GM12864 (cell line): Measurements from ENCODE around the gene FRMD4B.

Experiments used
- DNase-seq: peaks from one replicate; pipeline ENCODE4 v3.0.0-alpha.2; 2011; ENCODE audit warnings: low read depth
- H3K4me3 ChIP-seq: 2 replicates; pipeline ENCODE4 v1.5.1; 2011; ENCODE audit warnings: mild to moderate bottlenecking, low read depth, low read length, control low read depth
- TF ChIP-seq, protein P1 (sequence below): IDR thresholded peaks from 2 replicates; pipeline ENCODE4 v1.5.1; 2011; ENCODE audit warnings: low read depth, mild to moderate bottlenecking, moderate library complexity, low read length, control low read depth, inconsistent platforms; ENCODE audit errors: missing control alignments

Gene FRMD4B

GRCh38 chr3:69209413-69209812 is 176.5 kb downstream of the FRMD4B start:
- DNase-seq, result no peak
- H3K4me3 ChIP-seq, result no peak overlapping the region
- TF ChIP-seq, protein P1, sequence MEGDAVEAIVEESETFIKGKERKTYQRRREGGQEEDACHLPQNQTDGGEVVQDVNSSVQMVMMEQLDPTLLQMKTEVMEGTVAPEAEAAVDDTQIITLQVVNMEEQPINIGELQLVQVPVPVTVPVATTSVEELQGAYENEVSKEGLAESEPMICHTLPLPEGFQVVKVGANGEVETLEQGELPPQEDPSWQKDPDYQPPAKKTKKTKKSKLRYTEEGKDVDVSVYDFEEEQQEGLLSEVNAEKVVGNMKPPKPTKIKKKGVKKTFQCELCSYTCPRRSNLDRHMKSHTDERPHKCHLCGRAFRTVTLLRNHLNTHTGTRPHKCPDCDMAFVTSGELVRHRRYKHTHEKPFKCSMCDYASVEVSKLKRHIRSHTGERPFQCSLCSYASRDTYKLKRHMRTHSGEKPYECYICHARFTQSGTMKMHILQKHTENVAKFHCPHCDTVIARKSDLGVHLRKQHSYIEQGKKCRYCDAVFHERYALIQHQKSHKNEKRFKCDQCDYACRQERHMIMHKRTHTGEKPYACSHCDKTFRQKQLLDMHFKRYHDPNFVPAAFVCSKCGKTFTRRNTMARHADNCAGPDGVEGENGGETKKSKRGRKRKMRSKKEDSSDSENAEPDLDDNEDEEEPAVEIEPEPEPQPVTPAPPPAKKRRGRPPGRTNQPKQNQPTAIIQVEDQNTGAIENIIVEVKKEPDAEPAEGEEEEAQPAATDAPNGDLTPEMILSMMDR, result no peak

DNA sequence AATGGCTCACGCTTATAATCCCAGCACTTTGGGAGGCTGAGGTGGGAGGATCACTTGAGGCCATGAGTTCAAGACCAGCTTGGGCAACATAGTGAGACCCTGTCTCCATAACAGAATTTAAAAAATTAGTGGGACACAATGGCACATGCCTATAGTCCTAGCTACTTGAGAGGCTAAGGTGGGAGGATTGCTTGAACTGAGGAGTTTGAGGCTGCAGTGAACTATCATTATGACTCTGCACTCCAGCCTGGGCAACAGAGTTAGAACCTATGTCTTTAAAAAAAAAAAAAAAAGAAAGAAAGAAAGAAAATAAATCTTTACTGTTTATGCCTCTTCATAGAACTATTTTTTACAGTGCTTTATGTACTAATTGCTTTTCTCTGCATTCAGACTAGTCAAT is 178.9 kb downstream of the FRMD4B start:
- H3K4me3 ChIP-seq, result no peak overlapping the region
- TF ChIP-seq, protein P1, result no peak
- DNase-seq, result no peak

DNA sequence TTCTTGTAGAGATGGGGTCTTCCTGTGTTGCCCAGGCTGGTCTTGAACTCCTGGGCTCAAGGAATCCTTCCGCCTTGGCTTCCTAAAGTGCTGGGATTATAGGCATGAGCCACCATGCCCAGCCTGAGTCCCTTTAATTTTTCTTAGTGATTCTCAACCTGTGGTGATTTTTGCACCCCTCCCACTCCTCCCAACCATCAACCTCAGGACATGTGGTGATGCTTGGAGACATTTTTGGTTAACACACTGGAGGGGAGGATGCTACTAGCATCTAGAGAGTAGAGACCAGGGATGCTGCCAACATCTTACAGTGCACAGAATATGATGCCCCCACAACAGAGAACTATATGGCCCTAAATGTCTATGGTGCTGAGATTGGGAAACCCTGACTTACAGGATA is 180.5 kb downstream of the FRMD4B start:
- DNase-seq, result no peak
- H3K4me3 ChIP-seq, result no peak overlapping the region
- TF ChIP-seq, protein P1, result no peak

- TF ChIP-seq, protein P1, result no peak
- DNase-seq, result no peak
- no peak overlapping the region for H3K4me3 ChIP-seq
Measured at GRCh38 chr3:69204315-69204957, 181.5 kb downstream of the FRMD4B start.

DNA sequence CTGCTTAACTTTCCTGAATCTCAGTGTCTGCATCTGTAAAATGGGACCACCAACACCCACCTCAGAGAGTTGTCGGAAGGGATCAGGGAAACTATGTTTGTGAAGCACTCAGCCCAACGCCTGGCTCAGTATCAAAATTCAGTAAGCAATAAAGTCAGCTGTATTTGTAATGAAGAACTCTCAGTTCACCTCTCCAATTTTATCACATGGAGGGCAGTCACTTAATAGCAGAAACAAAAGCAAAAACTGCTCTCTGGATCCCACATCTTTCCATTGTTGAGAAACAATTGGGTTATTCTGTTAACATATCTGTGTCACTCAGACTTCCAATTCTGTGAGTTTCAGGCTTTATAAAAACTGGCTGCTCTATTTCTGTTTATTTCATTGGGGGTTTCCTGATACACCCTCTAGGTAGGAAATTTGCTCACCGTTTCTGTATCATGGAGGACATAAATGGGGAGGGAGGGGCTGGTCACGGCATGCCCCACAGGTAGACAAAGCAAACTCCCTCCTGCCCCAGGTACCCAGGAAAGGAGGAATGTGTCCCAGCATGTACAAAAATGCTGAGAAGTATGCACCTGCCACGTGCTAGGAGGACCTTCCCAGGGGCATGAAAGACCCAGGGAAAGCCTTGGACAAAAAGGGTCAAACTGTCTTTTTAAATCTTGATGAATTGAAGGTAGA is 182.1 kb downstream of the FRMD4B start:
- no peak for DNase-seq
- TF ChIP-seq, protein P1, result no peak
- no peak overlapping the region for H3K4me3 ChIP-seq

DNA sequence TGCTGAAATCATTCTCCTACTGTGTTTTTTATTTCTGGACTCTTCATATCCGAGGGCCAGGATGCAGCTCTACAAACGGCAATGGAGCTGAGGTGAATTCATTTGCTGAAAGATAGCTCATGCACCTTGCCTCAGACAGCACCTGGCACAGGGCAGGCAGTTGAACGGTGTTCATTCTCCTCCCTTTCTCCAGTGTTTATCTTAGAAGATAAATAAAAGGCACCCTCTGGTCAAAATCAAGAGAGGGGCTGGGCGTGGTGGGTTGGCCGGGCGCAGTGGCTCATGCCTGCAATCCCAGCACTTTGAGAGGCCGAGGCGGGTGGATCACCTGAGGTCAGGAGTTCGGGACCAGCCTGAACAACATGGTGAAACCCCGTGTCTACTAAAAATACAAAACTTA is 184.2 kb downstream of the FRMD4B start:
- TF ChIP-seq, protein P1, result no peak
- no peak for DNase-seq
- H3K4me3 ChIP-seq, result no peak overlapping the region

GRCh38 chr3:69200384-69201068 is 185.4 kb downstream of the FRMD4B start:
- TF ChIP-seq, protein P1, result no peak

More at GRCh38 chr3:69200384-69201068, 185.4 kb downstream of the FRMD4B start:
- no peak overlapping the region for H3K4me3 ChIP-seq
- DNase-seq, result no peak
